Neural progenitor cell (in vitro differentiated cells): Measurements from ENCODE around the gene CYP3A7. TPM values are rescaled to one million over a fixed set of nuclear protein-coding genes. Genes with fewer than 3 reads are reported as not detected.
A peak's percentile ranks its signal among the peaks of the same experiment; 100 is the strongest.
"Not testable (repeated sequence)": the region's sequence is repeated elsewhere in the genome, so short reads cannot be mapped to it uniquely, and the experiment has no call there.

Source experiments
- DNase-seq: peaks from one replicate; pipeline ENCODE4 v3.0.0-alpha.2; 2016; ENCODE audit warnings: low spot score
- H2AFZ ChIP-seq: fragments of 200-600 bp; sonication (generic); replicated peaks from 2 replicates; pipeline ENCODE4 v1.6.1; 2016; ENCODE audit warnings: antibody characterized with exemption
- H3F3A ChIP-seq: fragments of 200-600 bp; sonication (generic); 2 replicates; pipeline ENCODE4 v1.6.1; 2016; ENCODE audit warnings: antibody characterized with exemption, low read depth
- H3K27ac ChIP-seq: fragments of 200-600 bp; sonication (generic); 2 replicates; pipeline ENCODE4 v1.5.1; 2016; ENCODE audit warnings: mild to moderate bottlenecking
- H3K27me3 ChIP-seq: fragments of 200-600 bp; sonication (generic); 2 replicates; pipeline ENCODE4 v1.6.1; 2016; ENCODE audit warnings: mild to moderate bottlenecking, moderate library complexity
- H3K36me3 ChIP-seq: fragments of 200-600 bp; sonication (generic); 2 replicates; pipeline ENCODE4 v1.5.1; 2016
- H3K4me1 ChIP-seq: fragments of 200-600 bp; sonication (generic); 2 replicates; pipeline ENCODE4 v1.6.1; 2016; ENCODE audit warnings: mixed run types
- H3K4me2 ChIP-seq: fragments of 200-600 bp; sonication (generic); 2 replicates; pipeline ENCODE4 v1.6.1; 2016
- H3K4me3 ChIP-seq: fragments of 200-600 bp; sonication (generic); 2 replicates; pipeline ENCODE4 v1.5.1; 2016
- H3K79me2 ChIP-seq: fragments of 200-600 bp; sonication (generic); 2 replicates; pipeline ENCODE4 v1.6.1; 2016; ENCODE audit warnings: low read depth
- H3K9ac ChIP-seq: fragments of 200-600 bp; sonication (generic); 2 replicates; pipeline ENCODE4 v1.6.1; 2016
- H3K9me3 ChIP-seq: fragments of 200-600 bp; sonication (generic); 2 replicates; pipeline ENCODE4 v1.5.1; 2016; ENCODE audit warnings: low read depth
- H4K20me1 ChIP-seq: fragments of 200-600 bp; sonication (generic); 2 replicates; pipeline ENCODE4 v1.6.1; 2016; ENCODE audit warnings: low read depth
- H3K27ac Mint-ChIP-seq: 3 replicates; pipeline ENCODE4 v1.8.0; 2021; ENCODE audit warnings: mixed read lengths
- H3K27me3 Mint-ChIP-seq: 2 replicates; pipeline ENCODE4 v1.8.0; 2022; ENCODE audit warnings: low read depth, mild to moderate bottlenecking, inconsistent platforms, moderate library complexity, mixed read lengths; ENCODE audit not compliant: insufficient read depth
- H3K36me3 Mint-ChIP-seq: 3 replicates; pipeline ENCODE4 v1.8.0; 2021; ENCODE audit warnings: mixed read lengths
- H3K4me1 Mint-ChIP-seq: 3 replicates; pipeline ENCODE4 v1.8.0; 2021; ENCODE audit warnings: mixed read lengths
- H3K4me3 Mint-ChIP-seq: 3 replicates; pipeline ENCODE4 v1.8.0; 2021; ENCODE audit warnings: mild to moderate bottlenecking, moderate library complexity, mixed read lengths
- H3K9me3 Mint-ChIP-seq: 3 replicates; pipeline ENCODE4 v1.8.0; 2020; ENCODE audit warnings: mixed read lengths
- EZH2 ChIP-seq: fragments of 200-600 bp; sonication (generic); IDR thresholded peaks from 2 replicates; pipeline ENCODE4 v1.6.1; 2017; ENCODE audit warnings: antibody characterized with exemption, mild to moderate bottlenecking, moderate library complexity
- EZH2phosphoT487 ChIP-seq: fragments of 200-600 bp; sonication (generic); IDR thresholded peaks from 2 replicates; pipeline ENCODE4 v1.6.1; 2017; ENCODE audit warnings: antibody characterized with exemption
- total RNA-seq: library from RNA; depleted of rRNA; stranded (reverse); fragments of >200 nt; gene quantifications from 2 replicates; pipeline ENCODE4 v1.2.3, GENCODE V29; 2015; ENCODE audit warnings: low replicate concordance
- TF ChIP-seq, protein P1 (sequence below): fragments of 200-600 bp; sonication (generic); IDR thresholded peaks from 2 replicates; pipeline ENCODE4 v1.5.1; 2017; ENCODE audit warnings: antibody characterized with exemption, mild to moderate bottlenecking

CYP3A7 gene
- total RNA-seq, 1 donor from 2014 or later, result not detected

DNA sequence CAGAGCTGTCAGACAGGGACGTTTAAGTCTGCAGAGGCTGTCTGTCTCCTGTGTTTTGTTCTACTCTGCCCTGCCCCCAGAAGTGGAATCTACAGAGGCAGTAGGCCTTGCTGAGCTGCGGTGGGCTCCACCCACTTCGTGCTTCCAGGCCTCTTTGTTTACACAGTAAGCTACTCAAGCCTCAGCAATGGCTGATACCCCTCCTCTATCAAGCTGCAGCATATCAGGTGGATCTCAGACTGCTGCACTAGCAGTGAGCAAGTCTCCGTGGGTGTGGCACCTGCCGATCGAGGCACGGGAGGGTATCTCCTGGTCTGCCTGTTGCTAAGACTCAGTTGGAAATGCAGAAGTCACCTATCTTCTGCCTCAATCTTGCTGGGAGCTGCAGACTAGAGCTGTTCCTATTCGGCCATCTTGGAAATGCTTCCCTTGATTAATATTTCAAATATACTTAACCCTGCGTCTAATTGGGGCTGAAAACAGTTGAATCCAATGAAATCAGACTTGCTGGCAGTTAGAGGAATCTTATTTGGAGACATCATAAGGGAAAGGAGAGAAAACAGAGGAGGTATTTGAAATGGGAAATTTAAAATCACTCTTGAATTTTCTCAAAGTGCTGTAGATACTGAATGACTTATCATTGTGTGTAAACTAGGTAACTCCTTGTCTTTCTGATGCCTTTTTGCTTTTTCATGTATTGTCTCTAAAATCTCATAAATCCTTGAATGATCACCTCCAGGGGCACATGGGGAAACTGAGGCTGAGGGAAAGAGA is 41.4 kb downstream of the CYP3A7 start:
- Histone ChIP-seq H3K9ac (no peak overlapping the region), H3K27ac (peak overlapping the region; percentile 26), H4K20me1 (no peaks in the 10 kb centered on the region), H3K79me2 (no peaks in the 10 kb centered on the region), H3K9me3 (no peaks in the 10 kb centered on the region), H2AFZ (peak overlapping the region; percentile 100), H3K4me1 (peaks cover 18% of the 10 kb centered on the region), H3K27me3 (no peaks in the 10 kb centered on the region), H3K4me3 (no peak overlapping the region), H3K36me3 (no peaks in the 10 kb centered on the region), H3F3A (peaks cover 9% of the 10 kb centered on the region), H3K4me2 (peak overlapping the region; percentile 66)
- peaks cover 9% of the 10 kb centered on the region for H3K4me1 Mint-ChIP-seq
- H3K4me3 Mint-ChIP-seq, result no peak overlapping the region
- peak overlapping the region; percentile 81 for H3K27ac Mint-ChIP-seq
- H3K27me3 Mint-ChIP-seq, result peaks cover 5% of the 10 kb centered on the region
- H3K36me3 Mint-ChIP-seq, result no peaks in the 10 kb centered on the region
- peak; percentile 82 for DNase-seq
- H3K9me3 Mint-ChIP-seq, result no peaks in the 10 kb centered on the region
- TF ChIP-seq, protein P1, sequence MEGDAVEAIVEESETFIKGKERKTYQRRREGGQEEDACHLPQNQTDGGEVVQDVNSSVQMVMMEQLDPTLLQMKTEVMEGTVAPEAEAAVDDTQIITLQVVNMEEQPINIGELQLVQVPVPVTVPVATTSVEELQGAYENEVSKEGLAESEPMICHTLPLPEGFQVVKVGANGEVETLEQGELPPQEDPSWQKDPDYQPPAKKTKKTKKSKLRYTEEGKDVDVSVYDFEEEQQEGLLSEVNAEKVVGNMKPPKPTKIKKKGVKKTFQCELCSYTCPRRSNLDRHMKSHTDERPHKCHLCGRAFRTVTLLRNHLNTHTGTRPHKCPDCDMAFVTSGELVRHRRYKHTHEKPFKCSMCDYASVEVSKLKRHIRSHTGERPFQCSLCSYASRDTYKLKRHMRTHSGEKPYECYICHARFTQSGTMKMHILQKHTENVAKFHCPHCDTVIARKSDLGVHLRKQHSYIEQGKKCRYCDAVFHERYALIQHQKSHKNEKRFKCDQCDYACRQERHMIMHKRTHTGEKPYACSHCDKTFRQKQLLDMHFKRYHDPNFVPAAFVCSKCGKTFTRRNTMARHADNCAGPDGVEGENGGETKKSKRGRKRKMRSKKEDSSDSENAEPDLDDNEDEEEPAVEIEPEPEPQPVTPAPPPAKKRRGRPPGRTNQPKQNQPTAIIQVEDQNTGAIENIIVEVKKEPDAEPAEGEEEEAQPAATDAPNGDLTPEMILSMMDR, result no peak
- TF ChIP-seq EZH2phosphoT487 (no peak), EZH2 (no peak)

DNA sequence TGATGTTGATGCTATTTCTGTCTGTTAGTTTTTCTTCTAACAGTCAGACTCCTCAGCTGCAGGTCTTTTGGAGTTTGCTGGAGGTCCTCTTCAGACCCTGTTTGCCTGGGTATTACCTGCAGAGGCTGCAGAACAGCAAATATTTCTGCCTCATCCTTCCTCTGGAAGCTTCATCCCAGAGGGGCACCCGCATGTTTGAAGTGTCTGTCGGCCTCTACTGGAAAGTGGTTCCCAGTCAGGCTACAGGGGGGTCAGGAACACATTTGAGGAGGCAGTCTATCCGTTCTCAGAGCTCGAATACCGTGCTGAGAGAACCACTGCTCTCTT is 41.9 kb downstream of the CYP3A7 start:
- DNase-seq, result no peak
- TF ChIP-seq EZH2phosphoT487 (no peak), EZH2 (no peak)
- TF ChIP-seq, protein P1, result no peak
- Histone ChIP-seq H4K20me1 (no peaks in the 10 kb centered on the region), H3F3A (peaks cover 9% of the 10 kb centered on the region), H3K79me2 (no peaks in the 10 kb centered on the region), H2AFZ (peak overlapping the region; percentile 100), H3K9me3 (no peaks in the 10 kb centered on the region), H3K27ac (peak overlapping the region; percentile 18), H3K27me3 (no peaks in the 10 kb centered on the region), H3K36me3 (no peaks in the 10 kb centered on the region), H3K4me1 (peaks cover 18% of the 10 kb centered on the region), H3K4me3 (no peak overlapping the region), H3K9ac (no peak overlapping the region), H3K4me2 (peak overlapping the region; percentile 66)
- Mint-ChIP-seq H3K4me1 (peaks cover 9% of the 10 kb centered on the region), H3K36me3 (no peaks in the 10 kb centered on the region), H3K9me3 (no peaks in the 10 kb centered on the region), H3K27me3 (peaks cover 5% of the 10 kb centered on the region), H3K27ac (no peak overlapping the region), H3K4me3 (peak overlapping the region; percentile 20)

DNA sequence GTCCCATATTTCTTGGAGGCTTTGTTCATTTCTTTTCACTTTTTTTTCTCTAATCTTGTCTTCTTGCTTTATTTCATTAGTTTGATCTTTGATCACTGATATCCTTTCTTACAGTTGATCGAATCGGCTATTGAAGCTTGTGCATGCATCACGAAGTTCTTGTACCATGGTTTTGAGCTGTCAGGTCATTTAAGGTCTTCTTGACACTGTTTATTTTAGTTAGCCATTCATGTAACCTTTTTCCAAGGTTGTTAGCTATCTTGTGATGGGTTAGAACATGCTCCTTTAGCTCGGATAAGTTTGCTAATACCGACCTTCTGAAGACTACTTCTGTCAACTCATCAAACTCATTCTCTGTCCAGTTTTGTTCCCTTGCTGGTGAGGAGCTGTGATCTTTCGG is 42.4 kb downstream of the CYP3A7 start:
- H3K4me3 Mint-ChIP-seq, H3K36me3 Mint-ChIP-seq, H3K27ac ChIP-seq, H3K9me3 Mint-ChIP-seq, H3K4me2 ChIP-seq, H3K36me3 ChIP-seq, H3K9me3 ChIP-seq, H3K27me3 ChIP-seq, H3K79me2 ChIP-seq, H3K4me1 Mint-ChIP-seq, DNase-seq, H3K27me3 Mint-ChIP-seq, H3K4me3 ChIP-seq, H3F3A ChIP-seq, H3K27ac Mint-ChIP-seq, H4K20me1 ChIP-seq, H3K9ac ChIP-seq: not testable (repeated sequence)
- peaks cover 18% of the 10 kb centered on the region for H3K4me1 ChIP-seq
- peak overlapping the region; percentile 100 for H2AFZ ChIP-seq

DNA sequence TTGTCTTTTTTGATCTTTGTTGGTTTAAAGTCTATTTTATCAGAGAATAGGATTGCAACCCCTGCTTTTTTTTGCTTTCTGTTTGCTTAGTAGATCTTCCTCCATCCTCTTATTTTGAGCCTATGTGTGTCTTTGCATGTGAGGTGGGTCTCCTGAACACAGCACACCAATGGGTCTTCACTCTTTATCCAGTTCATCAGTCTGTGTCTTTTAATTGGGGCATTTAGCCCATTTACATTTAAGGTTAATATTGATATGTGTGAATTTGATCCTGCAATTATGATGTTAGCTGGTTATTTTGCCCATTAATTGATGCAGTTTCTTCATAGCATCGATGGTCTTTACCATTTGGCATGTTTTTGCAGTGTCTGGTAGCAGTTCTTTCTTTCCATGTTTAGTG is 43.3 kb downstream of the CYP3A7 start:
- not testable (repeated sequence) for H3K9me3 Mint-ChIP-seq, H3K79me2 ChIP-seq, H3K4me3 Mint-ChIP-seq, H3K4me3 ChIP-seq, H2AFZ ChIP-seq, H3K9ac ChIP-seq, H3K36me3 Mint-ChIP-seq, H3K36me3 ChIP-seq, H3F3A ChIP-seq, H3K27me3 ChIP-seq, H3K4me1 Mint-ChIP-seq, H3K27ac ChIP-seq, H3K9me3 ChIP-seq, H3K27me3 Mint-ChIP-seq, H3K4me2 ChIP-seq, H3K27ac Mint-ChIP-seq, DNase-seq, H4K20me1 ChIP-seq
- peaks cover 18% of the 10 kb centered on the region for H3K4me1 ChIP-seq

DNA sequence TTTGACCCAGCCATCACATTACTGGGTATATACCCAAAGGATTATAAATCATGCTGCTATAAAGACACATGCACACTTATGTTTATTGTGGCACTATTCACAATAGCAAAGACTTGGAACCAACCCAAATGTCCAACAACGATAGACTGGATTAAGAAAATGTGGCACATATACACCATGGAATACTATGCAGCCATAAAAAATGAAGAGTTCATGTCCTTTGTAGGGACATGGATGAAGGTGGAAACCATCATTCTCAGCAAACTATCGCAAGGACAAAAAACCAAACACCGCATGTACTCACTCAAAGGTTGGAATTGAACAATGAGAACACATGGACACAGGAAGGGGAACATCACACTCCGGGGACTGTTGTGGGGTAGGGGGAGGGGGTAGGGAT is 44.1 kb downstream of the CYP3A7 start:
- H3F3A ChIP-seq, H3K27ac ChIP-seq, H3K36me3 ChIP-seq, H3K36me3 Mint-ChIP-seq, H3K27me3 ChIP-seq, H3K79me2 ChIP-seq, H4K20me1 ChIP-seq, H3K4me1 Mint-ChIP-seq, H3K9me3 ChIP-seq, DNase-seq, H2AFZ ChIP-seq, H3K9me3 Mint-ChIP-seq, H3K4me3 ChIP-seq, H3K9ac ChIP-seq, H3K4me3 Mint-ChIP-seq, H3K27me3 Mint-ChIP-seq, H3K4me2 ChIP-seq, H3K27ac Mint-ChIP-seq: not testable (repeated sequence)
- peaks cover 18% of the 10 kb centered on the region for H3K4me1 ChIP-seq

DNA sequence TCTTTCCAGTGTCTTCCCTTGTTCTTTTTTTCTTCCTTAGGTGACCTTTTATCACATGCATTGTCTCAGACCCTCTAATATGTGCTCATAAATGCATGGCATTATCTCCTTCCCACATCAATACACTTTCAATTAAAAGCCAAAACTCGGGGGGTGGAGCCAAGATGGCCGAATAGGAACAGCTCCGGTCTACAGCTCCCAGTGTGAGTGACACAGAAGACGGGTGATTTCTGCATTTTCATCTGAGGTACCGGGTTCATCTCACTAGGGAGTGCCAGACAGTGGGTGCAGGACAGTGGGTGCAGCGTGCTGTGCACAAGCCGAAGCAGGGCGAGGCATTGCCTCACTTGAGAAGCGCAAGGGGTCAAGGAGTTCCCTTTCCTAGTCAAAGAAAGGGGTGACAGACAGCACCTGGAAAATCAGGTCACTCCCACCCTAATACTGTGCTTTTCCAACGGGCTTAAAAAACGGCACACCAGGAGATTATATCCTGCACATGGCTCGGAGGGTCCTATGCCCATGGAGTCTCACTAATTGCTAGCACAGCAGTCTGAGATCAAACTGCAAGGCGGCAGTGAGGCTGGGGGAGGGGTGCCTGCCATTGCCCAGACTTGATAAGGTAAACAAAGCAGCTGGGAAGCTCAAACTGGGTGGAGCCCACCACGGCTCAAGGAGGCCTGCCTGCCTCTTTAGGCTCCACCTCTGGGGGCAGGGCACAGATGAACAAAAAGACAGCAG is 49.0 kb downstream of the CYP3A7 start:
- not testable (repeated sequence) for H3K9ac ChIP-seq, H2AFZ ChIP-seq, H3K79me2 ChIP-seq, H3K27me3 Mint-ChIP-seq, H3K4me1 Mint-ChIP-seq, H3K27me3 ChIP-seq, H3K4me2 ChIP-seq, H3K4me3 ChIP-seq, H3F3A ChIP-seq, H3K36me3 ChIP-seq, H3K27ac Mint-ChIP-seq, H3K4me1 ChIP-seq, H3K9me3 ChIP-seq, H3K4me3 Mint-ChIP-seq, H4K20me1 ChIP-seq, H3K27ac ChIP-seq, DNase-seq, H3K36me3 Mint-ChIP-seq
- peaks cover 12% of the 10 kb centered on the region for H3K9me3 Mint-ChIP-seq
